WTC11 (cell line): ENCODE measurements around the gene ZNF438. TPM values are rescaled to one million over a fixed set of nuclear protein-coding genes. Genes with fewer than 3 reads are reported as not detected.

Experiments used
- ATAC-seq: fragments of 200-7000 bp; cut with Tn5 transposase; 2 replicates; pipeline ENCODE4 v1.10.0; 2021; ENCODE audit warnings: mild to moderate bottlenecking, moderate library complexity
- CTCF ChIA-PET: fragments of 300-600 bp; sonication (Branson Sonifier 250); formaldehyde crosslinking; loops from one replicate; lab custom pipeline; 2021; ENCODE audit warnings: antibody characterized with exemption; lab: Charles Lee
- POLR2A ChIA-PET: fragments of 350-600 bp; sonication (Branson Sonifier 250); formaldehyde crosslinking; loops from one replicate; lab custom pipeline; 2021; ENCODE audit warnings: antibody characterized with exemption; lab: Charles Lee
- DNase-seq: peaks from one replicate; pipeline ENCODE4 v3.0.0; 2021; ENCODE audit warnings: low spot score
- H3K27ac Mint-ChIP-seq: 2 replicates; pipeline ENCODE4 v1.8.0; 2021; ENCODE audit warnings: mixed read lengths
- H3K27me3 Mint-ChIP-seq: 2 replicates; pipeline ENCODE4 v1.8.0; 2021; ENCODE audit warnings: low read depth, mild to moderate bottlenecking, moderate library complexity, mixed read lengths
- H3K36me3 Mint-ChIP-seq: 2 replicates; pipeline ENCODE4 v1.8.0; 2021; ENCODE audit warnings: mixed read lengths
- H3K4me1 Mint-ChIP-seq: 2 replicates; pipeline ENCODE4 v1.8.0; 2022; ENCODE audit warnings: mixed read lengths
- H3K4me3 Mint-ChIP-seq: 2 replicates; pipeline ENCODE4 v1.8.0; 2021; ENCODE audit warnings: mild to moderate bottlenecking, moderate library complexity, mixed read lengths
- H3K9me3 Mint-ChIP-seq: 2 replicates; pipeline ENCODE4 v1.8.0; 2021; ENCODE audit warnings: mixed read lengths
- ETV6 ChIP-seq: sonication (generic); formaldehyde crosslinking; IDR thresholded peaks from 2 replicates; pipeline ENCODE4 v1.8.1; 2022; ENCODE audit warnings: mild to moderate bottlenecking, missing genetic modification reagents
- FOXJ3 ChIP-seq: sonication (generic); formaldehyde crosslinking; IDR thresholded peaks from 2 replicates; pipeline ENCODE4 v1.9.0; 2021; ENCODE audit warnings: missing genetic modification reagents, mild to moderate bottlenecking, borderline replicate concordance
- FOXK1 ChIP-seq: sonication (generic); formaldehyde crosslinking; IDR thresholded peaks from 2 replicates; pipeline ENCODE4 v1.8.0; 2022; ENCODE audit warnings: mild to moderate bottlenecking, moderate library complexity, missing genetic modification reagents
- HMGA2 ChIP-seq: fragments of 250-450 bp; sonication (Bioruptor Pico); IDR thresholded peaks from 2 replicates; pipeline ENCODE4 v1.4.0; 2021; ENCODE audit warnings: mild to moderate bottlenecking, moderate library complexity
- NR1H2 ChIP-seq: sonication (generic); formaldehyde crosslinking; IDR thresholded peaks from 2 replicates; pipeline ENCODE4 v1.9.0; 2021; ENCODE audit warnings: mild to moderate bottlenecking, moderate library complexity, missing genetic modification reagents
- SMAD3 ChIP-seq: sonication (generic); formaldehyde crosslinking; IDR thresholded peaks from 2 replicates; pipeline ENCODE4 v1.8.0; 2022; ENCODE audit warnings: missing genetic modification reagents, mild to moderate bottlenecking, borderline replicate concordance
- ZBTB21 ChIP-seq: sonication (generic); formaldehyde crosslinking; IDR thresholded peaks from 2 replicates; pipeline ENCODE4 v1.8.1; 2023; ENCODE audit warnings: mild to moderate bottlenecking, missing genetic modification reagents, borderline replicate concordance
- ZNF121 ChIP-seq: sonication (generic); formaldehyde crosslinking; IDR thresholded peaks from 2 replicates; pipeline ENCODE4 v1.8.0; 2023; ENCODE audit warnings: missing genetic modification reagents
- ZNF138 ChIP-seq: sonication (generic); formaldehyde crosslinking; conservative IDR thresholded peaks from 2 replicates; pipeline ENCODE4 v1.8.1; 2022; ENCODE audit warnings: mild to moderate bottlenecking, moderate library complexity, missing genetic modification reagents
- ZNF232 ChIP-seq: sonication (generic); formaldehyde crosslinking; IDR thresholded peaks from 2 replicates; pipeline ENCODE4 v1.8.0; 2022; ENCODE audit warnings: mild to moderate bottlenecking, missing genetic modification reagents
- total RNA-seq: library from RNA; stranded (reverse); gene quantifications from 3 replicates; pipeline ENCODE4 v1.2.3, GENCODE V29; 2021
- TF ChIP-seq, protein P1 (sequence below): sonication (generic); formaldehyde crosslinking; IDR thresholded peaks from 2 replicates; pipeline ENCODE4 v1.8.1; 2023; ENCODE audit warnings: mild to moderate bottlenecking, missing genetic modification reagents, moderate library complexity
- TF ChIP-seq, protein P2 (sequence below): fragments of 250-450 bp; sonication (Bioruptor Pico); IDR thresholded peaks from 2 replicates; pipeline ENCODE4 v1.9.0; 2021; ENCODE audit warnings: mild to moderate bottlenecking
- TF ChIP-seq, protein P3 (sequence below): sonication (generic); formaldehyde crosslinking; conservative IDR thresholded peaks from 2 replicates; pipeline ENCODE4 v1.8.1; 2023; ENCODE audit warnings: mild to moderate bottlenecking, low read depth, missing genetic modification reagents, moderate library complexity
- TF ChIP-seq, protein P4 (sequence below): sonication (generic); formaldehyde crosslinking; IDR thresholded peaks from 2 replicates; pipeline ENCODE4 v1.8.1; 2023; ENCODE audit warnings: mild to moderate bottlenecking, missing genetic modification reagents
- TF ChIP-seq, protein P5 (sequence below): sonication (generic); formaldehyde crosslinking; IDR thresholded peaks from 2 replicates; pipeline ENCODE4 v1.8.1; 2023; ENCODE audit warnings: mild to moderate bottlenecking, missing genetic modification reagents, borderline replicate concordance
- TF ChIP-seq, protein P6 (sequence below): sonication (generic); formaldehyde crosslinking; IDR thresholded peaks from 2 replicates; pipeline ENCODE4 v1.8.1; 2022; ENCODE audit warnings: low read depth, mild to moderate bottlenecking, moderate library complexity, missing genetic modification reagents, borderline replicate concordance
- TF ChIP-seq, protein P7 (sequence below): sonication (generic); formaldehyde crosslinking; IDR thresholded peaks from 2 replicates; pipeline ENCODE4 v1.8.0; 2023; ENCODE audit warnings: missing genetic modification reagents, mild to moderate bottlenecking, borderline replicate concordance
- TF ChIP-seq, protein P8 (sequence below): fragments of 250-450 bp; sonication (Bioruptor Pico); IDR thresholded peaks from 2 replicates; pipeline ENCODE4 v1.8.0; 2021; ENCODE audit warnings: mild to moderate bottlenecking

ZNF438 gene
- total RNA-seq, 1 experiment from 2014 or later, result 1.9 TPM

DNA sequence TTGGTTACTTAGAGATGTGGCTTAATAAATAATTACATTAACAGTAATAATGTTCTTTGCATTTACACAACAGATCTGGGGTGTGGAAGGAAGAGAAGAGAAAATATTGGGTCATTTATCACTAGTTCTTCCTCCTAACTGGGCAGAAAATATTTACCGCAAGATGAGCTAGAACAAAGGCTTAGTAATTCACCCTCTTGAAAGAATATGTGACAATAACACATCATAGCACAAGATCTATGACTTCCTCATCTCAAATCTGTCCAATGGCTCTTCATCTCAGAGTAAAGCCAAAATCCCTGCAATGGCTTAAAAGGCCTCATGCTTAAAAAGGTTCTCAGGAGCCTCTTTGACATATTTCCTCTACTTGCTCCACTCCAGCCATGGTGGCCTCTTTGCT, 178.6 kb downstream of the ZNF438 start:
- ATAC-seq (no peak), DNase-seq (no peak)
- H3K4me3 Mint-ChIP-seq, result no peak overlapping the region
- H3K9me3 Mint-ChIP-seq, result no peaks in the 10 kb centered on the region
- POLR2A ChIA-PET, result no interaction called here
- H3K36me3 Mint-ChIP-seq, result no peaks in the 10 kb centered on the region
- CTCF ChIA-PET, result no interaction called here
- H3K4me1 Mint-ChIP-seq, result peaks cover 6% of the 10 kb centered on the region
- H3K27ac Mint-ChIP-seq, result no peak overlapping the region
- TF ChIP-seq NR1H2 (CRISPR knock-in tag) (no peak), ETV6 (CRISPR knock-in tag) (no peak), HMGA2 (CRISPR knock-in tag) (no peak), ZNF138 (CRISPR knock-in tag) (no peak)
- TF ChIP-seq, protein P1, sequence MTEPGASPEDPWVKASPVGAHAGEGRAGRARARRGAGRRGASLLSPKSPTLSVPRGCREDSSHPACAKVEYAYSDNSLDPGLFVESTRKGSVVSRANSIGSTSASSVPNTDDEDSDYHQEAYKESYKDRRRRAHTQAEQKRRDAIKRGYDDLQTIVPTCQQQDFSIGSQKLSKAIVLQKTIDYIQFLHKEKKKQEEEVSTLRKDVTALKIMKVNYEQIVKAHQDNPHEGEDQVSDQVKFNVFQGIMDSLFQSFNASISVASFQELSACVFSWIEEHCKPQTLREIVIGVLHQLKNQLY (CRISPR knock-in tag), result no peak
- TF ChIP-seq, protein P2, sequence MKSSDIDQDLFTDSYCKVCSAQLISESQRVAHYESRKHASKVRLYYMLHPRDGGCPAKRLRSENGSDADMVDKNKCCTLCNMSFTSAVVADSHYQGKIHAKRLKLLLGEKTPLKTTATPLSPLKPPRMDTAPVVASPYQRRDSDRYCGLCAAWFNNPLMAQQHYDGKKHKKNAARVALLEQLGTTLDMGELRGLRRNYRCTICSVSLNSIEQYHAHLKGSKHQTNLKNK (CRISPR knock-in tag), result no peak
- no peaks in the 10 kb centered on the region for H3K27me3 Mint-ChIP-seq

DNA sequence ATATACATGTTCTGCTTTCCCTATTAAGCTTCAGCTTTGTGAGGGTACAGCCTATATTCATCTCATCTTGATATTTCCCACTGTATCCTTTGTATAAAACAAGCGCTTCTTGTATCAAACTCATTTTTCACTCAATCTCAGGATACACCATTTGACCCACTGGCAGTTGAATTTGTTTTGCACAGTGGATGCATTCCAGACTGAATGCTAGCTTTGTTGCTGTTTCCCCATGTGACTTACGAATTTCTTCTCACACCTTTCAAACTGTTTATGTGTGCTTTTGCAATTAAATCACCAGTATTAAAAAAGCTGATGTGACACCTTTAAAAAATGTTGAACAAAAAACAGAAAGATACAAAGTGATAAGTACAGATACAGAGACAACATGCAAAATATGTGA, 180.9 kb downstream of the ZNF438 start:
- Mint-ChIP-seq H3K4me3 (no peak overlapping the region), H3K27ac (no peak overlapping the region), H3K36me3 (no peaks in the 10 kb centered on the region), H3K27me3 (no peaks in the 10 kb centered on the region), H3K9me3 (no peaks in the 10 kb centered on the region), H3K4me1 (no peaks in the 10 kb centered on the region)
- POLR2A ChIA-PET, result no interaction called here
- no peak for ATAC-seq
- no peak for DNase-seq
- CTCF ChIA-PET, result no interaction called here
- TF ChIP-seq, protein P3, sequence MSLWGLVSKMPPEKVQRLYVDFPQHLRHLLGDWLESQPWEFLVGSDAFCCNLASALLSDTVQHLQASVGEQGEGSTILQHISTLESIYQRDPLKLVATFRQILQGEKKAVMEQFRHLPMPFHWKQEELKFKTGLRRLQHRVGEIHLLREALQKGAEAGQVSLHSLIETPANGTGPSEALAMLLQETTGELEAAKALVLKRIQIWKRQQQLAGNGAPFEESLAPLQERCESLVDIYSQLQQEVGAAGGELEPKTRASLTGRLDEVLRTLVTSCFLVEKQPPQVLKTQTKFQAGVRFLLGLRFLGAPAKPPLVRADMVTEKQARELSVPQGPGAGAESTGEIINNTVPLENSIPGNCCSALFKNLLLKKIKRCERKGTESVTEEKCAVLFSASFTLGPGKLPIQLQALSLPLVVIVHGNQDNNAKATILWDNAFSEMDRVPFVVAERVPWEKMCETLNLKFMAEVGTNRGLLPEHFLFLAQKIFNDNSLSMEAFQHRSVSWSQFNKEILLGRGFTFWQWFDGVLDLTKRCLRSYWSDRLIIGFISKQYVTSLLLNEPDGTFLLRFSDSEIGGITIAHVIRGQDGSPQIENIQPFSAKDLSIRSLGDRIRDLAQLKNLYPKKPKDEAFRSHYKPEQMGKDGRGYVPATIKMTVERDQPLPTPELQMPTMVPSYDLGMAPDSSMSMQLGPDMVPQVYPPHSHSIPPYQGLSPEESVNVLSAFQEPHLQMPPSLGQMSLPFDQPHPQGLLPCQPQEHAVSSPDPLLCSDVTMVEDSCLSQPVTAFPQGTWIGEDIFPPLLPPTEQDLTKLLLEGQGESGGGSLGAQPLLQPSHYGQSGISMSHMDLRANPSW (CRISPR knock-in tag), result no peak
- TF ChIP-seq, protein P4, sequence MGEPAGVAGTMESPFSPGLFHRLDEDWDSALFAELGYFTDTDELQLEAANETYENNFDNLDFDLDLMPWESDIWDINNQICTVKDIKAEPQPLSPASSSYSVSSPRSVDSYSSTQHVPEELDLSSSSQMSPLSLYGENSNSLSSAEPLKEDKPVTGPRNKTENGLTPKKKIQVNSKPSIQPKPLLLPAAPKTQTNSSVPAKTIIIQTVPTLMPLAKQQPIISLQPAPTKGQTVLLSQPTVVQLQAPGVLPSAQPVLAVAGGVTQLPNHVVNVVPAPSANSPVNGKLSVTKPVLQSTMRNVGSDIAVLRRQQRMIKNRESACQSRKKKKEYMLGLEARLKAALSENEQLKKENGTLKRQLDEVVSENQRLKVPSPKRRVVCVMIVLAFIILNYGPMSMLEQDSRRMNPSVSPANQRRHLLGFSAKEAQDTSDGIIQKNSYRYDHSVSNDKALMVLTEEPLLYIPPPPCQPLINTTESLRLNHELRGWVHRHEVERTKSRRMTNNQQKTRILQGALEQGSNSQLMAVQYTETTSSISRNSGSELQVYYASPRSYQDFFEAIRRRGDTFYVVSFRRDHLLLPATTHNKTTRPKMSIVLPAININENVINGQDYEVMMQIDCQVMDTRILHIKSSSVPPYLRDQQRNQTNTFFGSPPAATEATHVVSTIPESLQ (CRISPR knock-in tag), result no peak
- TF ChIP-seq SMAD3 (CRISPR knock-in tag) (no peak), ZNF232 (no peak), ZBTB21 (no peak), FOXK1 (CRISPR knock-in tag) (no peak), FOXJ3 (no peak), ZNF121 (CRISPR knock-in tag) (no peak)
- TF ChIP-seq, protein P5, sequence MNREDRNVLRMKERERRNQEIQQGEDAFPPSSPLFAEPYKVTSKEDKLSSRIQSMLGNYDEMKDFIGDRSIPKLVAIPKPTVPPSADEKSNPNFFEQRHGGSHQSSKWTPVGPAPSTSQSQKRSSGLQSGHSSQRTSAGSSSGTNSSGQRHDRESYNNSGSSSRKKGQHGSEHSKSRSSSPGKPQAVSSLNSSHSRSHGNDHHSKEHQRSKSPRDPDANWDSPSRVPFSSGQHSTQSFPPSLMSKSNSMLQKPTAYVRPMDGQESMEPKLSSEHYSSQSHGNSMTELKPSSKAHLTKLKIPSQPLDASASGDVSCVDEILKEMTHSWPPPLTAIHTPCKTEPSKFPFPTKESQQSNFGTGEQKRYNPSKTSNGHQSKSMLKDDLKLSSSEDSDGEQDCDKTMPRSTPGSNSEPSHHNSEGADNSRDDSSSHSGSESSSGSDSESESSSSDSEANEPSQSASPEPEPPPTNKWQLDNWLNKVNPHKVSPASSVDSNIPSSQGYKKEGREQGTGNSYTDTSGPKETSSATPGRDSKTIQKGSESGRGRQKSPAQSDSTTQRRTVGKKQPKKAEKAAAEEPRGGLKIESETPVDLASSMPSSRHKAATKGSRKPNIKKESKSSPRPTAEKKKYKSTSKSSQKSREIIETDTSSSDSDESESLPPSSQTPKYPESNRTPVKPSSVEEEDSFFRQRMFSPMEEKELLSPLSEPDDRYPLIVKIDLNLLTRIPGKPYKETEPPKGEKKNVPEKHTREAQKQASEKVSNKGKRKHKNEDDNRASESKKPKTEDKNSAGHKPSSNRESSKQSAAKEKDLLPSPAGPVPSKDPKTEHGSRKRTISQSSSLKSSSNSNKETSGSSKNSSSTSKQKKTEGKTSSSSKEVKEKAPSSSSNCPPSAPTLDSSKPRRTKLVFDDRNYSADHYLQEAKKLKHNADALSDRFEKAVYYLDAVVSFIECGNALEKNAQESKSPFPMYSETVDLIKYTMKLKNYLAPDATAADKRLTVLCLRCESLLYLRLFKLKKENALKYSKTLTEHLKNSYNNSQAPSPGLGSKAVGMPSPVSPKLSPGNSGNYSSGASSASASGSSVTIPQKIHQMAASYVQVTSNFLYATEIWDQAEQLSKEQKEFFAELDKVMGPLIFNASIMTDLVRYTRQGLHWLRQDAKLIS (CRISPR knock-in tag), result no peak
- TF ChIP-seq, protein P6, sequence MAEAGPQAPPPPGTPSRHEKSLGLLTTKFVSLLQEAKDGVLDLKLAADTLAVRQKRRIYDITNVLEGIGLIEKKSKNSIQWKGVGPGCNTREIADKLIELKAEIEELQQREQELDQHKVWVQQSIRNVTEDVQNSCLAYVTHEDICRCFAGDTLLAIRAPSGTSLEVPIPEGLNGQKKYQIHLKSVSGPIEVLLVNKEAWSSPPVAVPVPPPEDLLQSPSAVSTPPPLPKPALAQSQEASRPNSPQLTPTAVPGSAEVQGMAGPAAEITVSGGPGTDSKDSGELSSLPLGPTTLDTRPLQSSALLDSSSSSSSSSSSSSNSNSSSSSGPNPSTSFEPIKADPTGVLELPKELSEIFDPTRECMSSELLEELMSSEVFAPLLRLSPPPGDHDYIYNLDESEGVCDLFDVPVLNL (CRISPR knock-in tag), result no peak
- TF ChIP-seq, protein P7, sequence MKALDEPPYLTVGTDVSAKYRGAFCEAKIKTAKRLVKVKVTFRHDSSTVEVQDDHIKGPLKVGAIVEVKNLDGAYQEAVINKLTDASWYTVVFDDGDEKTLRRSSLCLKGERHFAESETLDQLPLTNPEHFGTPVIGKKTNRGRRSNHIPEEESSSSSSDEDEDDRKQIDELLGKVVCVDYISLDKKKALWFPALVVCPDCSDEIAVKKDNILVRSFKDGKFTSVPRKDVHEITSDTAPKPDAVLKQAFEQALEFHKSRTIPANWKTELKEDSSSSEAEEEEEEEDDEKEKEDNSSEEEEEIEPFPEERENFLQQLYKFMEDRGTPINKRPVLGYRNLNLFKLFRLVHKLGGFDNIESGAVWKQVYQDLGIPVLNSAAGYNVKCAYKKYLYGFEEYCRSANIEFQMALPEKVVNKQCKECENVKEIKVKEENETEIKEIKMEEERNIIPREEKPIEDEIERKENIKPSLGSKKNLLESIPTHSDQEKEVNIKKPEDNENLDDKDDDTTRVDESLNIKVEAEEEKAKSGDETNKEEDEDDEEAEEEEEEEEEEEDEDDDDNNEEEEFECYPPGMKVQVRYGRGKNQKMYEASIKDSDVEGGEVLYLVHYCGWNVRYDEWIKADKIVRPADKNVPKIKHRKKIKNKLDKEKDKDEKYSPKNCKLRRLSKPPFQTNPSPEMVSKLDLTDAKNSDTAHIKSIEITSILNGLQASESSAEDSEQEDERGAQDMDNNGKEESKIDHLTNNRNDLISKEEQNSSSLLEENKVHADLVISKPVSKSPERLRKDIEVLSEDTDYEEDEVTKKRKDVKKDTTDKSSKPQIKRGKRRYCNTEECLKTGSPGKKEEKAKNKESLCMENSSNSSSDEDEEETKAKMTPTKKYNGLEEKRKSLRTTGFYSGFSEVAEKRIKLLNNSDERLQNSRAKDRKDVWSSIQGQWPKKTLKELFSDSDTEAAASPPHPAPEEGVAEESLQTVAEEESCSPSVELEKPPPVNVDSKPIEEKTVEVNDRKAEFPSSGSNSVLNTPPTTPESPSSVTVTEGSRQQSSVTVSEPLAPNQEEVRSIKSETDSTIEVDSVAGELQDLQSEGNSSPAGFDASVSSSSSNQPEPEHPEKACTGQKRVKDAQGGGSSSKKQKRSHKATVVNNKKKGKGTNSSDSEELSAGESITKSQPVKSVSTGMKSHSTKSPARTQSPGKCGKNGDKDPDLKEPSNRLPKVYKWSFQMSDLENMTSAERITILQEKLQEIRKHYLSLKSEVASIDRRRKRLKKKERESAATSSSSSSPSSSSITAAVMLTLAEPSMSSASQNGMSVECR (CRISPR knock-in tag), result no peak
- TF ChIP-seq, protein P8, sequence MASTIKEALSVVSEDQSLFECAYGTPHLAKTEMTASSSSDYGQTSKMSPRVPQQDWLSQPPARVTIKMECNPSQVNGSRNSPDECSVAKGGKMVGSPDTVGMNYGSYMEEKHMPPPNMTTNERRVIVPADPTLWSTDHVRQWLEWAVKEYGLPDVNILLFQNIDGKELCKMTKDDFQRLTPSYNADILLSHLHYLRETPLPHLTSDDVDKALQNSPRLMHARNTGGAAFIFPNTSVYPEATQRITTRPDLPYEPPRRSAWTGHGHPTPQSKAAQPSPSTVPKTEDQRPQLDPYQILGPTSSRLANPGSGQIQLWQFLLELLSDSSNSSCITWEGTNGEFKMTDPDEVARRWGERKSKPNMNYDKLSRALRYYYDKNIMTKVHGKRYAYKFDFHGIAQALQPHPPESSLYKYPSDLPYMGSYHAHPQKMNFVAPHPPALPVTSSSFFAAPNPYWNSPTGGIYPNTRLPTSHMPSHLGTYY, result no peak
